Loucy (cell line): Measurements from ENCODE around the gene ZNF750.

Experiments
- H2AFZ ChIP-seq: fragments of 200-600 bp; sonication (generic); 2 replicates; pipeline ENCODE4 v1.6.0; 2016; ENCODE audit warnings: antibody characterized with exemption, mild to moderate bottlenecking, low read length, moderate library complexity
- H3F3A ChIP-seq: fragments of 200-600 bp; 2 replicates; pipeline ENCODE4 v1.6.0; 2016; ENCODE audit warnings: antibody characterized with exemption, low read depth, mild to moderate bottlenecking
- H3K27me3 ChIP-seq: fragments of 200-600 bp; sonication (generic); 2 replicates; pipeline ENCODE4 v1.6.1; 2014; ENCODE audit warnings: low read length, mild to moderate bottlenecking; ENCODE audit not compliant: insufficient read depth, poor library complexity, severe bottlenecking
- H3K36me3 ChIP-seq: fragments of 200-600 bp; sonication (generic); 2 replicates; pipeline ENCODE4 v1.6.1; 2016; ENCODE audit warnings: low read length; ENCODE audit not compliant: insufficient read depth
- H3K4me1 ChIP-seq: fragments of 200-600 bp; sonication (generic); 2 replicates; pipeline ENCODE4 v1.5.1; 2014; ENCODE audit warnings: low read length, mild to moderate bottlenecking; ENCODE audit not compliant: insufficient read depth, poor library complexity, severe bottlenecking
- H3K4me2 ChIP-seq: fragments of 200-600 bp; sonication (generic); 2 replicates; pipeline ENCODE4 v1.6.0; 2014; ENCODE audit warnings: antibody characterized with exemption, low read length, low read depth, mild to moderate bottlenecking; ENCODE audit not compliant: poor library complexity, severe bottlenecking
- H3K4me3 ChIP-seq: fragments of 200-600 bp; sonication (generic); 2 replicates; pipeline ENCODE4 v1.5.1; 2014; ENCODE audit warnings: low read length, mild to moderate bottlenecking, mixed read lengths; ENCODE audit not compliant: poor library complexity, severe bottlenecking
- H3K79me2 ChIP-seq: fragments of 200-600 bp; sonication (generic); 2 replicates; pipeline ENCODE4 v1.6.1; 2014; ENCODE audit warnings: low read length; ENCODE audit not compliant: insufficient read depth
- H3K9ac ChIP-seq: fragments of 200-600 bp; sonication (generic); 2 replicates; pipeline ENCODE4 v1.6.0; 2014; ENCODE audit warnings: mild to moderate bottlenecking, low read depth, low read length, moderate library complexity; ENCODE audit not compliant: poor library complexity, severe bottlenecking
- H3K9me2 ChIP-seq: fragments of 200-600 bp; sonication (generic); replicated peaks from 2 replicates; pipeline ENCODE4 v1.6.1; 2016; ENCODE audit warnings: low read depth, low read length, mixed read lengths
- H3K9me3 ChIP-seq: fragments of 200-600 bp; sonication (generic); 2 replicates; pipeline ENCODE4 v1.6.1; 2014; ENCODE audit warnings: mild to moderate bottlenecking, antibody characterized with exemption, low read length, low read depth; ENCODE audit not compliant: insufficient read depth
- H4K20me1 ChIP-seq: fragments of 200-600 bp; sonication (generic); 2 replicates; pipeline ENCODE4 v1.6.0; 2014; ENCODE audit warnings: antibody characterized with exemption, low read length, mild to moderate bottlenecking; ENCODE audit not compliant: insufficient read depth, poor library complexity, severe bottlenecking
- EZH2phosphoT487 ChIP-seq: fragments of 200-600 bp; IDR thresholded peaks from 2 replicates; pipeline ENCODE4 v1.6.1; 2018; ENCODE audit warnings: antibody characterized with exemption, mild to moderate bottlenecking, moderate library complexity, borderline replicate concordance
- TF ChIP-seq, protein P1 (sequence below): fragments of 200-600 bp; sonication (generic); conservative IDR thresholded peaks from 2 replicates; pipeline ENCODE4 v1.5.1; 2014; ENCODE audit warnings: mild to moderate bottlenecking, antibody characterized with exemption, low read length

The ZNF750 gene

GRCh38 chr17:82862191-82862590 lies 22.4 kb upstream of the ZNF750 start:
- TF ChIP-seq, protein P1, sequence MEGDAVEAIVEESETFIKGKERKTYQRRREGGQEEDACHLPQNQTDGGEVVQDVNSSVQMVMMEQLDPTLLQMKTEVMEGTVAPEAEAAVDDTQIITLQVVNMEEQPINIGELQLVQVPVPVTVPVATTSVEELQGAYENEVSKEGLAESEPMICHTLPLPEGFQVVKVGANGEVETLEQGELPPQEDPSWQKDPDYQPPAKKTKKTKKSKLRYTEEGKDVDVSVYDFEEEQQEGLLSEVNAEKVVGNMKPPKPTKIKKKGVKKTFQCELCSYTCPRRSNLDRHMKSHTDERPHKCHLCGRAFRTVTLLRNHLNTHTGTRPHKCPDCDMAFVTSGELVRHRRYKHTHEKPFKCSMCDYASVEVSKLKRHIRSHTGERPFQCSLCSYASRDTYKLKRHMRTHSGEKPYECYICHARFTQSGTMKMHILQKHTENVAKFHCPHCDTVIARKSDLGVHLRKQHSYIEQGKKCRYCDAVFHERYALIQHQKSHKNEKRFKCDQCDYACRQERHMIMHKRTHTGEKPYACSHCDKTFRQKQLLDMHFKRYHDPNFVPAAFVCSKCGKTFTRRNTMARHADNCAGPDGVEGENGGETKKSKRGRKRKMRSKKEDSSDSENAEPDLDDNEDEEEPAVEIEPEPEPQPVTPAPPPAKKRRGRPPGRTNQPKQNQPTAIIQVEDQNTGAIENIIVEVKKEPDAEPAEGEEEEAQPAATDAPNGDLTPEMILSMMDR = no peak
- no peak for TF ChIP-seq EZH2phosphoT487
- H3F3A ChIP-seq = peaks cover 17% of the 10 kb centered on the region
- H3K4me2 ChIP-seq = peak overlapping the region; percentile 81
- H3K4me3 ChIP-seq = peak overlapping the region; percentile 75
- no peak overlapping the region for H2AFZ ChIP-seq
- peaks cover 7% of the 10 kb centered on the region; the same call in 1 of the 2 replicates for H3K36me3 ChIP-seq
- H3K4me1 ChIP-seq = peaks cover 90% of the 10 kb centered on the region
- no peaks in the 10 kb centered on the region for H3K9me3 ChIP-seq
- H4K20me1 ChIP-seq = peaks cover 27% of the 10 kb centered on the region
- no peaks in the 10 kb centered on the region for H3K9me2 ChIP-seq
- H3K79me2 ChIP-seq = peaks cover 79% of the 10 kb centered on the region
- no peaks in the 10 kb centered on the region for H3K27me3 ChIP-seq
- peak overlapping the region; percentile 64 for H3K9ac ChIP-seq

GRCh38 chr17:82861393-82861775 lies 21.6 kb upstream of the ZNF750 start:
- peaks cover 84% of the 10 kb centered on the region for H3K4me1 ChIP-seq
- peak overlapping the region; percentile 82 for H3K4me2 ChIP-seq
- H3K4me3 ChIP-seq = peak overlapping the region; percentile 73
- no peak overlapping the region for H2AFZ ChIP-seq
- peaks cover 17% of the 10 kb centered on the region for H3F3A ChIP-seq
- H3K9me2 ChIP-seq = no peaks in the 10 kb centered on the region
- peaks cover 19% of the 10 kb centered on the region for H4K20me1 ChIP-seq
- peaks cover 75% of the 10 kb centered on the region for H3K79me2 ChIP-seq
- TF ChIP-seq EZH2phosphoT487 = no peak
- TF ChIP-seq, protein P1 = no peak
- H3K9ac ChIP-seq = peak overlapping the region; percentile 92
- no peaks in the 10 kb centered on the region for H3K27me3 ChIP-seq
- H3K36me3 ChIP-seq = peaks cover 5% of the 10 kb centered on the region; the same call in 1 of the 2 replicates
- no peaks in the 10 kb centered on the region for H3K9me3 ChIP-seq

- peaks cover 14% of the 10 kb centered on the region for H4K20me1 ChIP-seq
- H3K27me3 ChIP-seq = no peaks in the 10 kb centered on the region
- no peaks in the 10 kb centered on the region for H3K9me3 ChIP-seq
- H3K9ac ChIP-seq = peak overlapping the region; percentile 92
- H3K79me2 ChIP-seq = peaks cover 69% of the 10 kb centered on the region
- TF ChIP-seq EZH2phosphoT487 = no peak
- TF ChIP-seq, protein P1 = no peak
- H3K9me2 ChIP-seq = no peaks in the 10 kb centered on the region
- H3K4me2 ChIP-seq = peak overlapping the region; percentile 82
- peak overlapping the region; percentile 73 for H3K4me3 ChIP-seq
- no peak overlapping the region for H2AFZ ChIP-seq
- H3K36me3 ChIP-seq = peaks cover 5% of the 10 kb centered on the region; the same call in 1 of the 2 replicates
- H3K4me1 ChIP-seq = peaks cover 78% of the 10 kb centered on the region
- peaks cover 17% of the 10 kb centered on the region for H3F3A ChIP-seq
Measured at GRCh38 chr17:82860606-82861392, 21.0 kb upstream of the ZNF750 start.
